RWPE1 (cell line): ENCODE data around the gene RAB35.

Experiments used
- CTCF ChIA-PET: fragments of 350-600 bp; sonication (Branson Sonifier 250); formaldehyde crosslinking; extraction: SDS; loops from one replicate; lab custom pipeline; 2021; lab: Yijun Ruan, JAX
- POLR2A ChIA-PET: fragments of 400-600 bp; formaldehyde crosslinking; extraction: SDS; loops from one replicate; lab custom pipeline; 2020; ENCODE audit warnings: antibody characterized with exemption; ENCODE audit not compliant: low non-redundant PET; lab: Yijun Ruan, JAX
- DNase-seq: peaks from one replicate; pipeline ENCODE4 v3.0.0; 2012; ENCODE audit warnings: low spot score
- H3K27ac ChIP-seq: fragments of 450-650 bp; 2 replicates; pipeline ENCODE4 v1.5.1; 2017
- CTCF ChIP-seq: fragments of 450-650 bp; conservative IDR thresholded peaks from 2 replicates; pipeline ENCODE4 v1.5.1; 2017; ENCODE audit warnings: low read depth, mild to moderate bottlenecking

RAB35 gene

DNA sequence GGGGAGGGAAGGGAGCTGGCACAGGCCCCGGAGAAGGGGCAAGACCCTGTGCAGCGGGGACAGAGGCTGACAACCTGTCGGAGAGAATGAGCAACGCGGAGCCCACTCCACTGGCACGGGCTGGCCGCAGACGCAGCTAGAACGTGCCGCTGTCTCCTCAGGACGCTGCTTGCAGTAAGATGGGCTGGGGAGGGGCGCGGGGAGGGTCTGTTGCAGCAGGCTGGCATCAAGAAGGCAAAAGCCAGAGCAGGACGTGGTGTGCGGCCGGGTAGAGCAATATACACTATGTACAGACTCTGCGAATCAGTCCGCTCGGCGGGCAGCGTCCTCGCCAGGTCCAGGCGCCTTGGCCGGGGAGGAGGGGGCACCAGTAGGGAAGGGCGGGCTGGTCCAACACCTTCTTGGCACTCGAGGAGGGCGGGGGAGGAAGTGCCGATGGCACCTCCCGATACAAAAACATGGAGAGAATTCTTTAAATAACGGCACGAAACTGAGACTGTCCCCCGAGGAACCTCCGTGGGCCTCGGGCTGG lies 19.8 kb downstream of the RAB35 start:
- ChIA-PET POLR2A (no interaction called here), CTCF (no interaction called here)
- H3K27ac ChIP-seq = peak overlapping the region; percentile 43
- DNase-seq = no peak
- no peak for TF ChIP-seq CTCF

GRCh38 chr12:120095736-120096135 lies 20.8 kb downstream of the RAB35 start:
- ChIA-PET CTCF (no interaction called here), POLR2A (no interaction called here)
- TF ChIP-seq CTCF = no peak
- H3K27ac ChIP-seq = peak overlapping the region; percentile 43
- no peak for DNase-seq

DNA sequence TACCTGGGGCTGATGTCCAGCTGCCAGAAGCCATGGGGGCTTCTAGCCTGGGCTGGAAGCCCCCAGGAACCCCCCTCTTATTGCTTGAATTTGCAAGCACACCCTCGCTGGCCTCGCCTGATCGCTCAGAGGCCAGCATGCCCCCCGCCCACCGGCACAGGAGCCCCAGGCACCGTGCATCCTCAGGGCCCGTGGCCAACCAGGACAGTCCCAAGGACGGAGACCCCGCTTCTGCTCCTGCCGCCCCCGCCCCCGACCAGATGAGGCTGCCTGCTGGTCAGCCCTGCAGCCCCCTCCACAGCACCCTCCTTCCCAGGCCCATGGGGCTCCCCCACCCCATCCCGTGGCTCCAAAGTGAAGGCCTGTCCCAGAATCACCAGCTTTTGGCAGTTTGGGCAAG lies 21.2 kb downstream of the RAB35 start:
- POLR2A ChIA-PET = no interaction called here
- CTCF ChIA-PET = no interaction called here

DNA sequence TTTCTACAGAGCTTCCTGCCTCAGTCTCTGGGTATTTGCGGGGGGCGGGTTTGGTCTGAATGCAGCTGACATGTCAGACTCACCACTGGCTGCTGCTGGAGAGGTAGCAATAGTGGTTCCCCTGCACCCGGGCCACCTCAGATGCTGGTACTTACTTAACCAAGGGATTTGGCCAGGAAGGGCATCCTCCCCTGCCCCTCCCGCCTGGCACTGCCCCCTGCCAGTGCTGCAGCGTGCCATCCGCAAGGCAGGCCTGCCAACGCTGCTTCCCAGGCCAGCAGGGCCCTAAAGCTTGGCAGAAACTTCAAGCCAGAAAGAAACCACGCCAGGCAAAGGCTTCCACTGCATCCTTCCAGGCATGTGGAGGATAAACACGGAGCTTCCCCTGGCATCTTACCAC lies 22.1 kb downstream of the RAB35 start:
- CTCF ChIA-PET = no interaction called here
- no peak for DNase-seq

More for the DNA sequence above, 21.2 kb downstream of the RAB35 start:
- no peak for DNase-seq
- TF ChIP-seq CTCF = no peak
- H3K27ac ChIP-seq = peak overlapping the region; percentile 63

GRCh38 chr12:120093592-120094355 lies 22.8 kb downstream of the RAB35 start:
- H3K27ac ChIP-seq = peak overlapping the region; percentile 63
- ChIA-PET POLR2A (no interaction called here), CTCF (interaction anchor here (0.6 kb wide), 1 partner anchor 117 kb away, joined by 3 read pairs; no protein-coding TSS in a partner anchor)
- TF ChIP-seq CTCF = no peak
- DNase-seq = no peak

More for the DNA sequence above, 22.1 kb downstream of the RAB35 start:
- POLR2A ChIA-PET = no interaction called here
- TF ChIP-seq CTCF = no peak
- peak overlapping the region; percentile 63 for H3K27ac ChIP-seq

GRCh38 chr12:120093336-120093591 lies 23.3 kb downstream of the RAB35 start:
- peak overlapping the region; percentile 63 for H3K27ac ChIP-seq
- POLR2A ChIA-PET = no interaction called here

More at GRCh38 chr12:120093336-120093591, 23.3 kb downstream of the RAB35 start:
- TF ChIP-seq CTCF = no peak
- CTCF ChIA-PET = no interaction called here
- no peak for DNase-seq
